Activated naive CD8-positive, alpha-beta T cell treated with anti-CD3 and anti-CD28 coated beads for 36 hours (primary cell): ENCODE measurements around the gene C1orf159. TPM values are rescaled to one million over a fixed set of nuclear protein-coding genes. Genes with fewer than 3 reads are reported as not detected.

ENCODE experiments used
- DNase-seq: peaks from one replicate; pipeline ENCODE4 v3.0.0; 2021
- H3K27ac Mint-ChIP-seq: one replicate; pipeline ENCODE4 v1.8.0; 2022; ENCODE audit warnings: mild to moderate bottlenecking, moderate library complexity, mixed read lengths
- H3K27me3 Mint-ChIP-seq: one replicate; pipeline ENCODE4 v1.8.0; 2022; ENCODE audit warnings: mild to moderate bottlenecking, mixed read lengths
- H3K36me3 Mint-ChIP-seq: one replicate; pipeline ENCODE4 v1.8.0; 2021; ENCODE audit warnings: mild to moderate bottlenecking, mixed read lengths
- H3K4me1 Mint-ChIP-seq: one replicate; pipeline ENCODE4 v1.8.0; 2021; ENCODE audit warnings: mixed read lengths
- H3K4me3 Mint-ChIP-seq: one replicate; pipeline ENCODE4 v1.8.0; 2022; ENCODE audit warnings: mild to moderate bottlenecking, moderate library complexity, mixed read lengths
- H3K9me3 Mint-ChIP-seq: one replicate; pipeline ENCODE4 v1.8.0; 2022; ENCODE audit warnings: mixed read lengths
- total RNA-seq, 2 experiments: library from RNA; stranded (reverse); gene quantifications; one replicate each; pipeline ENCODE4 v1.2.3, GENCODE V29; 2021

C1orf159 gene
- total RNA-seq, 2 experiments from 2014 or later, result 18.9 to 19.0 TPM

GRCh38 chr1:1040004-1040991, 75.6 kb downstream of the C1orf159 start:
- Mint-ChIP-seq H3K9me3 (no peaks in the 10 kb centered on the region), H3K36me3 (peaks cover 6% of the 10 kb centered on the region), H3K27ac (peak overlapping the region; percentile 39), H3K4me3 (peak overlapping the region; percentile 69), H3K4me1 (peaks cover 22% of the 10 kb centered on the region), H3K27me3 (peaks cover 13% of the 10 kb centered on the region)
- DNase-seq, result peak; percentile 84

- peaks cover 13% of the 10 kb centered on the region for H3K27me3 Mint-ChIP-seq
- H3K4me3 Mint-ChIP-seq, result peak overlapping the region; percentile 69
- peaks cover 6% of the 10 kb centered on the region for H3K36me3 Mint-ChIP-seq
- peak overlapping the region; percentile 39 for H3K27ac Mint-ChIP-seq
- no peaks in the 10 kb centered on the region for H3K9me3 Mint-ChIP-seq
- DNase-seq, result peak; percentile 33
- peaks cover 22% of the 10 kb centered on the region for H3K4me1 Mint-ChIP-seq
Observed at GRCh38 chr1:1039145-1039910, 76.6 kb downstream of the C1orf159 start.

- H3K36me3 Mint-ChIP-seq, result peaks cover 6% of the 10 kb centered on the region
- peaks cover 13% of the 10 kb centered on the region for H3K27me3 Mint-ChIP-seq
- no peak overlapping the region for H3K4me3 Mint-ChIP-seq
- no peaks in the 10 kb centered on the region for H3K9me3 Mint-ChIP-seq
- H3K27ac Mint-ChIP-seq, result no peak overlapping the region
- H3K4me1 Mint-ChIP-seq, result peaks cover 23% of the 10 kb centered on the region
- no peak for DNase-seq
Observed at GRCh38 chr1:1038694-1039093, 77.2 kb downstream of the C1orf159 start.

GRCh38 chr1:1037366-1038327, 78.2 kb downstream of the C1orf159 start:
- Mint-ChIP-seq H3K27me3 (peaks cover 13% of the 10 kb centered on the region), H3K27ac (no peak overlapping the region), H3K4me3 (no peak overlapping the region), H3K9me3 (no peaks in the 10 kb centered on the region), H3K4me1 (peaks cover 23% of the 10 kb centered on the region), H3K36me3 (peaks cover 2% of the 10 kb centered on the region)
- DNase-seq, result no peak

- no peak for DNase-seq
- H3K36me3 Mint-ChIP-seq, result peaks cover 2% of the 10 kb centered on the region
- no peak overlapping the region for H3K27ac Mint-ChIP-seq
- H3K4me1 Mint-ChIP-seq, result peaks cover 30% of the 10 kb centered on the region
- H3K4me3 Mint-ChIP-seq, result no peak overlapping the region
- peaks cover 17% of the 10 kb centered on the region for H3K27me3 Mint-ChIP-seq
- no peaks in the 10 kb centered on the region for H3K9me3 Mint-ChIP-seq
Observed at GRCh38 chr1:1035291-1035943, 80.5 kb downstream of the C1orf159 start.

- peak overlapping the region; percentile 42 for H3K27ac Mint-ChIP-seq
- H3K4me1 Mint-ChIP-seq, result peaks cover 24% of the 10 kb centered on the region
- peak overlapping the region; percentile 73 for H3K4me3 Mint-ChIP-seq
Observed at GRCh38 chr1:1034439-1034781, 81.5 kb downstream of the C1orf159 start.

GRCh38 chr1:1033731-1034438, 82.0 kb downstream of the C1orf159 start:
- no peaks in the 10 kb centered on the region for H3K9me3 Mint-ChIP-seq

More at GRCh38 chr1:1034439-1034781, 81.5 kb downstream of the C1orf159 start:
- peaks cover 13% of the 10 kb centered on the region for H3K27me3 Mint-ChIP-seq
- no peak for DNase-seq
- no peaks in the 10 kb centered on the region for H3K9me3 Mint-ChIP-seq
- peaks cover 2% of the 10 kb centered on the region for H3K36me3 Mint-ChIP-seq

GRCh38 chr1:1033009-1033587, 82.8 kb downstream of the C1orf159 start:
- H3K4me1 Mint-ChIP-seq, result peaks cover 12% of the 10 kb centered on the region
- H3K4me3 Mint-ChIP-seq, result peak overlapping the region; percentile 32
- H3K9me3 Mint-ChIP-seq, result no peaks in the 10 kb centered on the region
- peaks cover 3% of the 10 kb centered on the region for H3K27me3 Mint-ChIP-seq
- H3K27ac Mint-ChIP-seq, result no peak overlapping the region
- DNase-seq, result peak; percentile 97
- H3K36me3 Mint-ChIP-seq, result peaks cover 2% of the 10 kb centered on the region

More at GRCh38 chr1:1033731-1034438, 82.0 kb downstream of the C1orf159 start:
- peaks cover 2% of the 10 kb centered on the region for H3K36me3 Mint-ChIP-seq
- peaks cover 19% of the 10 kb centered on the region for H3K4me1 Mint-ChIP-seq
- H3K4me3 Mint-ChIP-seq, result peak overlapping the region; percentile 73
- DNase-seq, result peak; percentile 36
- peak overlapping the region; percentile 42 for H3K27ac Mint-ChIP-seq
- peaks cover 9% of the 10 kb centered on the region for H3K27me3 Mint-ChIP-seq

GRCh38 chr1:1032424-1032823, 83.5 kb downstream of the C1orf159 start:
- peaks cover 3% of the 10 kb centered on the region for H3K27me3 Mint-ChIP-seq
- no peak for DNase-seq
- H3K4me3 Mint-ChIP-seq, result peak overlapping the region; percentile 32
- H3K27ac Mint-ChIP-seq, result peak overlapping the region; percentile 38
- H3K9me3 Mint-ChIP-seq, result no peaks in the 10 kb centered on the region
- peaks cover 2% of the 10 kb centered on the region for H3K36me3 Mint-ChIP-seq
- peaks cover 12% of the 10 kb centered on the region for H3K4me1 Mint-ChIP-seq

Other genes with a start within 250 kb of the C1orf159 start
- not detected for gene SAMD11, start 192.2 kb downstream of the C1orf159 start, total RNA-seq
- gene NOC2L, start 156.8 kb downstream of the C1orf159 start, total RNA-seq, result 100 to 1,000 TPM; 176 to 185 TPM
- 10 to 100 TPM; 19.5 to 22.5 TPM for gene KLHL17, start 155.5 kb downstream of the C1orf159 start, total RNA-seq
- 1 to 10 TPM in 1 of 2 experiments, under 1 TPM in 1; 0.85 to 1.3 TPM for gene PLEKHN1, start 149.6 kb downstream of the C1orf159 start, total RNA-seq
- not detected for gene PERM1, start 134.0 kb downstream of the C1orf159 start, total RNA-seq
- gene HES4, start 116.0 kb downstream of the C1orf159 start, total RNA-seq, result 1 to 10 TPM in 1 of 2 experiments, under 1 TPM in 1; 0.93 to 1.1 TPM
- 10 to 100 TPM; 71.7 to 78.4 TPM for gene ISG15, start 102.6 kb downstream of the C1orf159 start, total RNA-seq
- 10 to 100 TPM; 30.4 to 30.5 TPM for gene AGRN, start 96.0 kb downstream of the C1orf159 start, total RNA-seq
- not detected for gene RNF223, start 41.8 kb downstream of the C1orf159 start, total RNA-seq
- not detected for gene TTLL10, start 57.8 kb upstream of the C1orf159 start, total RNA-seq
- gene TNFRSF18, start 90.5 kb upstream of the C1orf159 start, total RNA-seq, result 10 to 100 TPM; 52.5 to 53.3 TPM
- 100 to 1,000 TPM; 110 to 111 TPM for gene TNFRSF4, start 98.1 kb upstream of the C1orf159 start, total RNA-seq
- gene SDF4, start 115.9 kb upstream of the C1orf159 start, total RNA-seq, result 10 to 100 TPM; 85.9 to 95.9 TPM
- gene B3GALT6, start 116.1 kb upstream of the C1orf159 start, total RNA-seq, result 10 to 100 TPM; 17.5 to 18.9 TPM
- 1 to 10 TPM; 2.4 to 3.8 TPM for gene C1QTNF12, start 130.6 kb upstream of the C1orf159 start, total RNA-seq
- 10 to 100 TPM; 69.9 to 70.6 TPM for gene UBE2J2, start 157.8 kb upstream of the C1orf159 start, total RNA-seq
- 1 to 10 TPM; 4.9 to 6.9 TPM for gene SCNN1D, start 164.3 kb upstream of the C1orf159 start, total RNA-seq
- 10 to 100 TPM; 26.6 to 28.4 TPM for gene ACAP3, start 191.8 kb upstream of the C1orf159 start, total RNA-seq
- 10 to 100 TPM; 29.6 to 30.0 TPM for gene PUSL1, start 192.5 kb upstream of the C1orf159 start, total RNA-seq
- 100 to 1,000 TPM; 111 to 113 TPM for gene INTS11, start 208.6 kb upstream of the C1orf159 start, total RNA-seq
- gene CPTP, start 208.7 kb upstream of the C1orf159 start, total RNA-seq, result 10 to 100 TPM; 12.2 to 13.7 TPM
- under 1 TPM; 0.06 to 0.20 TPM for gene TAS1R3, start 215.2 kb upstream of the C1orf159 start, total RNA-seq
- gene DVL1, start 233.3 kb upstream of the C1orf159 start, total RNA-seq, result 10 to 100 TPM; 26.8 to 29.0 TPM
- gene MXRA8, start 242.5 kb upstream of the C1orf159 start, total RNA-seq, result under 1 TPM; 0.50 to 0.97 TPM